AG10803 (cell line): ENCODE data around the gene BEST4.
"Not testable (repeated sequence)": the region's sequence is repeated elsewhere in the genome, so short reads cannot be mapped to it uniquely, and the experiment has no call there.

Experiments
- DNase-seq: peaks from one replicate; pipeline ENCODE4 v3.0.0; 2010; ENCODE audit warnings: low read depth
- H3K4me3 ChIP-seq: 2 replicates; pipeline ENCODE4 v1.5.1; 2011; ENCODE audit warnings: mild to moderate bottlenecking, low read length, control low read depth
- TF ChIP-seq, protein P1 (sequence below): conservative IDR thresholded peaks from 2 replicates; pipeline ENCODE4 v1.5.1; 2011; ENCODE audit warnings: mild to moderate bottlenecking, low read length, control low read depth, inconsistent platforms

BEST4 gene

DNA sequence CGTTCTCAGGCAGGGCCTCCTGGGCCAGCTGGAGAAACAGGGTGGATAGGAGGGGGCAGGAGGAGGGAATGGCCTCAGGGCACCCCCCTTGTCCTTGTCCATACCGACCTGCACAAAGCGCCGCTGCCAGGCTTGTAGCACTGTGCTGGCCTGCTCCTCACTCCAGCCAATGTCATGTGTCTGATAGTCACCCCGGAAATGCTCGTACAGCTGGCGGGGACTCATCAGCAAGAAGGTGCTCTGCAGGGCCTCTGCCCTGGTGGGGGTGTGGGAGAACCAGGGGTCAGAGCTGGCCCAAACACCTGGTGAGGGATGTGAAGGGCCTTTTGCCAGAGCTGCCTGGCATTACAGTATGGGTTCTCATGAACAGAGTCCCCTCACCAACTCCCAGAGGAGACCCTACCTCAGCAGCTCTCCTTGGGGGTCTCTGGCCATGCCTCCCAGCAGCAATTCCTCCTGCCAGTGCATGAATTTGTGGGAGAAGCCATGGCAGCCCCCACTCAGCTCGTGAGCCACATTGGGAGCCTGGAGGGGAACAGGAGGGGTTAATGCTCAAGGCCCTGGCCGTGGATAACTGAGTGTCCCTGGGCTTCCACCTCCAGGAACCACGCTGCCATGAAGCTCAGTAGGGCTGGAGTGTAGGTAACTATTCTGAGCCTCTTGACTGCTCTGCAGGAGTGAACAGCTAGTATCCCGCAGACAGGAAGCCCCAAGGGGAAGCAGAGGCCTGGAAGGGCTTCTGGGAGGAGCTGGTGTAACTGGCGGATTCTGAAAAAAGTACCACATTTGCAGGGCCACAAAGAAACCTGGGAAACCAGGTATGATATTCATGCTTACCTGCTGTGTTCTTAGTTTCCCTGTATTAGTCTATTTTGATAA lies 41.8 kb upstream of the BEST4 start:
- DNase-seq = no peak
- H3K4me3 ChIP-seq = no peak overlapping the region
- TF ChIP-seq, protein P1, sequence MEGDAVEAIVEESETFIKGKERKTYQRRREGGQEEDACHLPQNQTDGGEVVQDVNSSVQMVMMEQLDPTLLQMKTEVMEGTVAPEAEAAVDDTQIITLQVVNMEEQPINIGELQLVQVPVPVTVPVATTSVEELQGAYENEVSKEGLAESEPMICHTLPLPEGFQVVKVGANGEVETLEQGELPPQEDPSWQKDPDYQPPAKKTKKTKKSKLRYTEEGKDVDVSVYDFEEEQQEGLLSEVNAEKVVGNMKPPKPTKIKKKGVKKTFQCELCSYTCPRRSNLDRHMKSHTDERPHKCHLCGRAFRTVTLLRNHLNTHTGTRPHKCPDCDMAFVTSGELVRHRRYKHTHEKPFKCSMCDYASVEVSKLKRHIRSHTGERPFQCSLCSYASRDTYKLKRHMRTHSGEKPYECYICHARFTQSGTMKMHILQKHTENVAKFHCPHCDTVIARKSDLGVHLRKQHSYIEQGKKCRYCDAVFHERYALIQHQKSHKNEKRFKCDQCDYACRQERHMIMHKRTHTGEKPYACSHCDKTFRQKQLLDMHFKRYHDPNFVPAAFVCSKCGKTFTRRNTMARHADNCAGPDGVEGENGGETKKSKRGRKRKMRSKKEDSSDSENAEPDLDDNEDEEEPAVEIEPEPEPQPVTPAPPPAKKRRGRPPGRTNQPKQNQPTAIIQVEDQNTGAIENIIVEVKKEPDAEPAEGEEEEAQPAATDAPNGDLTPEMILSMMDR = no peak

GRCh38 chr1:44828841-44829440 lies 41.0 kb upstream of the BEST4 start:
- H3K4me3 ChIP-seq = no peak overlapping the region
- TF ChIP-seq, protein P1 = no peak
- DNase-seq = no peak

- no peak overlapping the region for H3K4me3 ChIP-seq
- DNase-seq = no peak
- TF ChIP-seq, protein P1 = no peak
These were observed 40.2 kb upstream of the BEST4 start for GRCh38 chr1:44828003-44828651.

DNA sequence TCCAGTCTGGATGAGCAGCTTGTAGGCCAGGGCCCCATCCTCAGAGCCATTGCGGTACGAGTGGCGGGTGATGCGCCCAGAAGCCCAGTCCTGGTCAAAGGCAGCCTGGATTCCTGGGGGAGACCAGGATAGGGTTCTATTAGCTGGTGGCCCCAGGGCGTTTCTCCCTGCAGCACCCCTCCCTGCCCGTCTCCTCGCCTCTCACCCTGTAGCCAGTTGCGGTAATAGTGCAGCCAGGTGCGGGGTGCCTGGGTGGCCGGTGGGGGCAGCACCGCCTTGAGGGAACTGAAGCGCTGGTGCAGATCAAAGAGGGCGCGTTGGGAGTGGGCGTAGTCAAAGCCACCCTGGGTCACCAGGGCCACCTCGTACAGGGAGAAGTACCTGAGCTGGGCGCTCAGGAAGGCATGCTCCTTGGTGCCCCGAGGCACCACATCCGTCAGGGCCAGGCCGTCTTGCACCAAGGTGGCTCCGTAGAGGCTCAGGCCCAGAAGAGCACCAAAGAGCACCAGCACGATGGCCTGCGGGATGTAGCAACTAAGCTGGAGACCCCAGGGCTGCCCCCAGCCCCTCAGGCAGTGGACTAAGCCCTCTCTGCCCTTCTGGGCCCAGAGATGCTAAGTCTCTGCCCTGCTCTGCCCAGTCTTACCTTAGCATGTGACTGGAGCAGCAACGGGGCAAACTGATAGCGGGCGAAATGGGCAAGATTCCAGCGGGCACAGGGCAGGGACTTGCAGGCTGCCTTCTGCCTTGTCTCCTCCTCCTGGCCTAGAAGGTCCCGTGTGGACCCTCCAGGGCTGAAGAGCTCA lies 39.4 kb upstream of the BEST4 start:
- no peak overlapping the region for H3K4me3 ChIP-seq
- DNase-seq = no peak
- TF ChIP-seq, protein P1 = no peak

- no peak overlapping the region for H3K4me3 ChIP-seq
- TF ChIP-seq, protein P1 = no peak
- DNase-seq = no peak
These were observed 38.6 kb upstream of the BEST4 start for GRCh38 chr1:44826375-44827196.

DNA sequence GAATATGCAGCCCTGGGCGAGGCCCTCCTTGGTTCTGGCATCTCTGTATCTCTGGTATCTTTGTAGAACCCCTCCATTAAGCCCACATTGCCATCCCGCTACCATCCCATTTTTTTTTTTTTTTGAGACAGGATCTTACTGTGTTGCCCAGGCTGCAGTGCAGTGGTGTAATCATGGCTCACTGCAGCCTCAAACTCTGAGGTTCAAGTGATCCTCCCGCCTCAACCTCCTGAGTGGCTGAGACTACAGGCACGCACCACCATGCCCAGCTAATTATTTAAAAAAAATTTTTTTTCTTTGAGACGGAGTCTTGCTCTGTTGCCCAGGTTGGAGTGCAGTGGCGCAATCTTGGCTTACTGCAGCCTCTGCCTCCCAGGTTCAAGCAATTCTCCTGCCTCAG lies 36.4 kb upstream of the BEST4 start:
- not testable (repeated sequence) for H3K4me3 ChIP-seq, DNase-seq
